Skeletal muscle tissue (tissue), 4 donors: ENCODE data around the gene RTP3. TPM values are rescaled to one million over a fixed set of nuclear protein-coding genes. Genes with fewer than 3 reads are reported as not detected.
"Not testable (repeated sequence)": the region's sequence is repeated elsewhere in the genome, so short reads cannot be mapped to it uniquely, and the experiment has no call there.

Experiments
- H3K27ac ChIP-seq: one replicate; pipeline ENCODE4 v1.7.0; 2013; ENCODE audit warnings: mild to moderate bottlenecking, low read depth, low read length, inconsistent platforms
- H3K27me3 ChIP-seq, 3 donors: one replicate each; pipeline ENCODE4 v1.7.0; 2013; ENCODE audit warnings: low read length in 3 of 3; ENCODE audit not compliant: control insufficient read depth in 3 of 3, insufficient read depth in 3 of 3
- H3K36me3 ChIP-seq, 3 donors: one replicate each; pipeline ENCODE4 v1.7.0; 2013; ENCODE audit warnings: low read length in 3 of 3; ENCODE audit not compliant: control insufficient read depth in 3 of 3, insufficient read depth in 3 of 3
- H3K4me1 ChIP-seq, 3 donors: one replicate each; pipeline ENCODE4 v1.7.0; 2013; ENCODE audit warnings: low read length in 3 of 3, mild to moderate bottlenecking in 3 of 3; ENCODE audit not compliant: control insufficient read depth in 3 of 3, insufficient read depth in 3 of 3
- H3K4me3 ChIP-seq, 3 donors: one replicate each; pipeline ENCODE4 v1.7.0; 2013; ENCODE audit warnings: low read length in 3 of 3
- H3K9ac ChIP-seq, 3 donors: one replicate each; pipeline ENCODE4 v1.7.0; 2013; ENCODE audit warnings: low read length in 3 of 3, mild to moderate bottlenecking in 3 of 3, moderate library complexity in 2 of 3, low read depth in 1 of 3
- H3K9me3 ChIP-seq, 3 donors: one replicate each; pipeline ENCODE4 v1.7.0; 2013; ENCODE audit warnings: low read length in 3 of 3; ENCODE audit not compliant: control insufficient read depth in 3 of 3
- total RNA-seq: library from RNA; depleted of rRNA; stranded (reverse); fragments of >200 nt; gene quantifications from one replicate; pipeline ENCODE4 v1.2.3, GENCODE V29; 2014
- donor health status: Osteomylitis.

Gene RTP3
- total RNA-seq, 1 donor from 2014 or later: under 0.01 TPM

DNA sequence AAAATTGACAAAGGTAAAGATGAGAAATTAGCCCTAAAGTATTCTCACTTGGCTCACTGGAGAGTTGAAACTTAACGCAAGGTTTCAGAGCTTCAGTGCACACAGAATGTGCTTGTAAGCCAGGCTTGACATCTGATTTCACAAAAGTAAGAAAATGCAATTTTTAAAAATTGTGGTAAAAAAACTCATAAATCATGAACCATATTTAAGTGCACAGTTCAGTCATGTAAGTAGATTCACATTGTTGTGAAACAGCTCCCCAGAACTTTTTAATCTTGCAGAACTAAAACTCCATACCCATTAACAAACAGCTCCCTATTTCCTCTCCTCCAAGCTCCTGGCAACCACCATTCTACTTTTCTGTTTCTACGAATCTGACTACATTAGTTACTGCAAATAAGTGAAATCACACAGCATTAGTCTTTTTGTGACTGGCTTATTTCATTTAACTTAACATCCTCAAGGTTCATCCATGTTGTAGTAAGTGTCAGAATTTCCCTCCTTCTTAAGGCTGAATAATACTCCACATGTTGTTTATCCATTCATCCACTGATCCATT, 14.5 kb downstream of the RTP3 start:
- no peak overlapping the region for H3K9ac ChIP-seq
- no peak overlapping the region for H3K27ac ChIP-seq
- peaks cover 2 to 12% (median 2%) of the 10 kb centered on the region in 3 donors for H3K36me3 ChIP-seq
- no peaks in the 10 kb centered on the region for H3K4me1 ChIP-seq
- no peaks in the 10 kb centered on the region for H3K27me3 ChIP-seq
- H3K4me3 ChIP-seq: no peak overlapping the region
- no peaks in the 10 kb centered on the region for H3K9me3 ChIP-seq

DNA sequence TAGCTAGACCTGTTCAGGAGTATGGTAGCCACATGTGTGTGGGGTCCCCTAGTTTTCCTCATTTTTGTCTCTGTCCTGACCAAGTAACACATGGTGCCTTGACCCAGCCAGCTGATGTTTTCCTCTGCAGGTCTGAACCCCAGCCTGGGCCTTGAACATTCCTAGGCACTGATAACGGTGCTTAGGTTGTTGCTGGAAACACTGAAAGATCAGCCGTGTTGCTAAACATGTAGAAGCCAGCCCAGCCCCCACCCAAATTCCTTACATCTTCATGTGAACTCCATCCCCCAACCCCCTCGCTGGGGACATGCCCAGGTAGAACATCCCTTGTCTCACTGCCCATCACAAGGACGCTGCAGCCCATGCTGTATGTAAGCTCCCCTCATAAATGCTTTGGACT, 18.7 kb downstream of the RTP3 start:
- no peak overlapping the region for H3K9ac ChIP-seq

DNA sequence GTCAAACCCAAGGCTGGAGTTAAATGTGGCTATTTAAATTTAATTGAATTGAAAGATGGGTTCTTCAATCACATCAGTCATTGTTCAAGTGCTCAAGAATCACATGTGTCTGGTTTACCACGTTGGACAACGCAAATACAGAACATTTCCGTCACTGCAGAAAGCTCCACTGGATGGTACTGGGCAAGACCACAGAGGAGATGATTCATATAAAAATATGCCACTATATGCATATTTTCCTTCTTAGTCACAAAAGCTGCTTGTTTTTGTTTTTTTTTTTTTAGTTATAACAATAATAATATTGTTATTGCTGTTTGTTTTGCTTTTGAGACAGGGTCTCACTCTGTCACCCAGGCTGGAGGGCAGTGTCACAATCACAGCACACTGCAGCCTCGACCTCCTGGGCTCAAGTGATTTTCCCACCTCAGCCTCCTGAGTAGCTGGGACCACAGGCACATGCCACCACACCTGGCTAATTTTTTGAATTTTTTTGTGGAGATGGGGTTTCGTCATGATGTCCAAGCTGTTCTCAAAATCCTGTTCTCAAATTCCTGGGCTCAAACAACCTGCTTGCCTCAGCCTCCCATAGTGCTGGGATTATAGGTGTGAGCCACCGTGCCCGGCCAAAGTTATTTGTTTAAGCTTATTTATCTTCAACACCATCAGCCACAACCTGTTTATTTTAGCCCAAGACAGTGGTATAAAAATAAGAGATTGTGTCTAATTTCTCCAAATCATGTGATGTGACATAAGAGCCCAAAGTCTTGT, 19.4 kb downstream of the RTP3 start:
- no peak overlapping the region for H3K9ac ChIP-seq
- no peak overlapping the region for H3K27ac ChIP-seq
- no peak overlapping the region for H3K4me3 ChIP-seq
- peaks cover 21 to 38% (median 26%) of the 10 kb centered on the region in 3 donors for H3K36me3 ChIP-seq
- no peaks in the 10 kb centered on the region for H3K4me1 ChIP-seq
- no peaks in the 10 kb centered on the region for H3K27me3 ChIP-seq
- no peaks in the 10 kb centered on the region for H3K9me3 ChIP-seq

More for the DNA sequence above, 18.7 kb downstream of the RTP3 start:
- no peaks in the 10 kb centered on the region for H3K4me1 ChIP-seq
- peaks cover 17 to 34% (median 23%) of the 10 kb centered on the region in 3 donors for H3K36me3 ChIP-seq
- H3K27ac ChIP-seq: no peak overlapping the region
- H3K27me3 ChIP-seq: no peaks in the 10 kb centered on the region
- H3K4me3 ChIP-seq: no peak overlapping the region
- no peaks in the 10 kb centered on the region for H3K9me3 ChIP-seq

DNA sequence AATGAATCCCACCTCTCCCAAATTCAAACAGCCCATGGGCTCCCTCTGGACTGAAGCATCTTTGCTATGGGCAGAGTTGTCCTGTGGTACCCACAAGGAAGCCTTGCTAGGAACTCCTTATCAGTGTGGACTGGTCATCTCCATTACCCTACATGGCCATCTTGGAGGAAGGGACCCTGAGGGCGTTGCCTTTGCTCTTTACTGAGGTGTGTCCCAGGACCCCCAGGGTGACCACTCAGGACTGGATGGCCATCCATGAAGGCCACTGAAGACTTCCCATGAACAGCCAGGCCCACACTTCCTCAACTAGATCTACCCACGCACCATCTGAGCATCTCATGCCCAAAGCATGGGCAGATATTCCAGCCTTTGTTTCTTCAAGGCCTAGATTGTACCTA, 20.0 kb downstream of the RTP3 start:
- no peak overlapping the region for H3K9ac ChIP-seq
- no peak overlapping the region for H3K27ac ChIP-seq
- H3K9me3 ChIP-seq: no peaks in the 10 kb centered on the region
- H3K4me3 ChIP-seq: no peak overlapping the region
- H3K27me3 ChIP-seq: no peaks in the 10 kb centered on the region
- peaks cover 23 to 38% (median 26%) of the 10 kb centered on the region in 3 donors for H3K36me3 ChIP-seq
- no peaks in the 10 kb centered on the region for H3K4me1 ChIP-seq

DNA sequence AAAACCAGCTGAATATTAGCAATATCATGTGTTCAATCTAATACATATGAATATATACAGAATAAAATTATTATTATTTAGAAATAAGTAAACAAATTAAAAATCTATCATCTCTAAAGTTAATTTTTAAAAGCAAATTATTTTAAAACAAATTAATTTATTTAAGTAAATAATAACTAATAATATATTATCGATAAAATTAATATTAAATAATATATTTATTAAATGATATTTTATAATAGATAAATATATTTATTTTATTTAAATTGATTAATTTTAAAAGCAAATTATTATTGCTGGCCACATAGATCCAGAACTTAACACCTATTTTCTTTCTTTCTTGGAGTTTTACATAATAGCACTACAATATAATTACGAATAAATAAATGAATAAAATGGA, 22.2 kb downstream of the RTP3 start:
- Histone ChIP-seq H3K9ac (no peak overlapping the region), H3K27ac (no peak overlapping the region), H3K27me3 (no peaks in the 10 kb centered on the region), H3K4me1 (no peaks in the 10 kb centered on the region), H3K4me3 (no peak overlapping the region), H3K36me3 (peaks cover 30 to 43% (median 30%) of the 10 kb centered on the region in 3 donors), H3K9me3 (no peaks in the 10 kb centered on the region)

DNA sequence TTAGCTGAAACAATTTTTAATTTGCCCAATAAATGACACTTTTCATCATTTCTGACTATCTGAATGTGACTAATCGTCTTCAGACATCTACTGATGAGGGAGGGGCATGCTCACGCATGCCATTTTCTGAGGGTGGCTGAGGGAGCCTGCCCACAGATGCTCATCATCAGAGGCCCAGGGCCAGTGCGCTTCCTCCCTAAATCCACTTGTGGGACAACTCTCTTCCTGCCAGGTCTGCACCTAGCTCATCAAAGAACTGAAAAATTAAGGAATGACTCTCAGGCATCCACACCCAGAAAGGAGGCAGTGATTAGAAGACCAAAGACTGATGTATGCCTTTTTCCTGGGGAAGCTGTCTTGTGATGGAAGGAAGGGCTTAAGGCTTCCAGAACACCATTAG, 22.8 kb downstream of the RTP3 start:
- peaks cover 32 to 48% (median 35%) of the 10 kb centered on the region in 3 donors for H3K36me3 ChIP-seq
- H3K27me3 ChIP-seq: no peaks in the 10 kb centered on the region

DNA sequence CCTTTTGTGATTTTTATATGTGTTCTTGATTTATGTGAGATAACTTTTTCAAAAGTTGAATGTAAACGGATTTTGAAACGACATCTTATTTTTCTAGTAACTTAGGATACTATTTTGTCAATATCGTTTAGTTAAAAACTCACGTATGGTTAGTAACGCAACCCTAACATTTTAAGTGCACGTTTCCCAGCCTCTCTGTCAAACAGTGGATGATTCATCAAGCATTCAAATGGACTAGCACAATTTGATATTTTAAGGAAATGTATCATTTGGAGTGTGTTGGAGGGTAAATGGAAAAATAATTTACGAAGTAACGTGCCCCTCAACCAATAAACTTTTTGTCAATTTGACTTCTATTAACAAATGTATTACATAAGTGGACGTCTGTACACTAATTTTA, 23.3 kb downstream of the RTP3 start:
- Histone ChIP-seq H3K9me3 (no peaks in the 10 kb centered on the region), H3K4me3 (no peak overlapping the region), H3K9ac (no peak overlapping the region), H3K36me3 (peaks cover 32 to 49% (median 35%) of the 10 kb centered on the region in 3 donors), H3K4me1 (no peaks in the 10 kb centered on the region), H3K27me3 (no peaks in the 10 kb centered on the region), H3K27ac (no peak overlapping the region)

More for the DNA sequence above, 22.8 kb downstream of the RTP3 start:
- Histone ChIP-seq H3K27ac (no peak overlapping the region), H3K9ac (no peak overlapping the region), H3K4me3 (no peak overlapping the region), H3K4me1 (no peaks in the 10 kb centered on the region), H3K9me3 (no peaks in the 10 kb centered on the region)

DNA sequence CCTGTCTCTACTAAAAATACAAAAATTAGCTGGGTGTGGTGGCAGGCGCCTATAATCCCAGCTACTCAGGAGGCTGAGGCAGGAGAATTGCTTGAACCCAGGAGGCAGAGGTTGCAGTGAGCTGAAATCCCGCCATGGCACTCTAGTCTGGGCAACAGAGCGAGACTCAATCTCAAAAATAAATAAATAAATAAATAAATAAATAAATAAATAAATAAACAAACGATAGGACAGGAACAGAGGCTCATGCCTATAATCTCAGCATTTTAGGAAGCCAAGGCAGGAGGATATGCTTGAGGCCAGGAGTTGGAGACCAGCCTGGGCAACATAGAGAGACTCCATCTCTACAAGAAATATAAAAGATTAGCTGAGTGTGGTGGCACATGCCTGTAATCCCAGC, 24.4 kb downstream of the RTP3 start:
- peaks cover 41 to 53% (median 44%) of the 10 kb centered on the region in 3 donors for H3K36me3 ChIP-seq
- H3K9me3 ChIP-seq, H3K27ac ChIP-seq, H3K4me3 ChIP-seq, H3K4me1 ChIP-seq, H3K9ac ChIP-seq, H3K27me3 ChIP-seq: not testable (repeated sequence)

DNA sequence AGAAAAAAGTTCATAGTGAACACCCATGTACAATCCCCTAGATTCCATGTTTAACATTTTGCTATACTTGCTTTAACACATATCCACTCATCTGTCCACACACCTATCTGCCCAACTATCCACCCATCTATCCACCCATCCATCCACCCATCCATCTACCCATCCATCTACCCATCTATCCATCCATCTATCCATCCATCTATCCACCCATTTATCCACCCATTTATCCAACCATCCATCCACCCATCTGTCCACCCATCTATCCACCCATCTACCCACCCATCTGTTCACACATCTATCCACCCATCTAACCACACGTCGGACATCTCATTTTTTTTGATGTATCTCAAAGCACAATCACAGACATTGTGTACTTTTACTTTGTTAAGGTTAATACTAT, 25.8 kb downstream of the RTP3 start:
- no peaks in the 10 kb centered on the region for H3K4me1 ChIP-seq
- H3K27me3 ChIP-seq: no peaks in the 10 kb centered on the region
- H3K27ac ChIP-seq: no peak overlapping the region
- peaks cover 46 to 57% (median 51%) of the 10 kb centered on the region in 3 donors for H3K36me3 ChIP-seq
- no peak overlapping the region for H3K9ac ChIP-seq
- H3K9me3 ChIP-seq: no peaks in the 10 kb centered on the region
- no peak overlapping the region for H3K4me3 ChIP-seq

DNA sequence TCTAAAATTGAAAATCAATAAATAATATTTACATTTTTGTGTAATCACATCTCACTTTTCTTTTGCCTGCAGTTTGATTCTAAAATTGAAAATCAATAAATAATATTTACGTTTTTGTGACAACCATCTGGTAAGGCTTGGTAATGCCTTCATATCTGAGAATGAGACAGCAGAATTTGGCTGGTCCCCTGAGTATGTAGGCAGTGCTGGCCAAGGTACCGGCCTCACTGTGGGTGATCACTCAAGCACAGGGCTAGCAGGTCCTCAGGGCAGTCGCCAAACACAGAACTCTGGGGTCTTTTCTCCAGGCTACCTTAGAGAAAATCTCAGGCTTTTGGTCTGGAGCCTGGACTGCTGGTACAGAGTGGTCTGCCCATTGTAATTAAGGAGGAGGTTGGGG, 26.2 kb downstream of the RTP3 start:
- Histone ChIP-seq H3K4me1 (no peaks in the 10 kb centered on the region), H3K36me3 (peaks cover 49 to 54% (median 51%) of the 10 kb centered on the region in 3 donors), H3K4me3 (no peak overlapping the region), H3K27ac (no peak overlapping the region), H3K27me3 (no peaks in the 10 kb centered on the region), H3K9ac (no peak overlapping the region), H3K9me3 (no peaks in the 10 kb centered on the region)
